CD4-positive, alpha-beta memory T cell (primary cell): Measurements from ENCODE around the gene ZNF688. TPM values are rescaled to one million over a fixed set of nuclear protein-coding genes. Genes with fewer than 3 reads are reported as not detected.

Experiments
- CTCF ChIA-PET: fragments of 350-600 bp; sonication (Branson Sonifier 250); formaldehyde crosslinking; loops from one replicate; lab custom pipeline; 2021; ENCODE audit warnings: inconsistent platforms; ENCODE audit not compliant: partially characterized antibody; lab: Charles Lee
- POLR2A ChIA-PET: fragments of 350-600 bp; sonication (Branson Sonifier 250); formaldehyde crosslinking; loops from one replicate; lab custom pipeline; 2021; ENCODE audit not compliant: partially characterized antibody; lab: Charles Lee
- DNase-seq, 5 donors: peaks; one replicate each; pipeline versions ENCODE4 v3.0.0 to v3.0.0-alpha.2; 2020 to 2022; ENCODE audit warnings: mixed read lengths in 1 of 5
- H3K27ac ChIP-seq: one replicate; pipeline ENCODE4 v1.7.0; 2013; ENCODE audit warnings: low read depth, low read length
- H3K27me3 ChIP-seq: 2 replicates; pipeline ENCODE4 v1.7.0; 2013; ENCODE audit warnings: mild to moderate bottlenecking, low read length, moderate library complexity; ENCODE audit not compliant: insufficient read depth
- H3K36me3 ChIP-seq: 2 replicates; pipeline ENCODE4 v1.7.0; 2013; ENCODE audit warnings: mild to moderate bottlenecking, low read length, moderate library complexity; ENCODE audit not compliant: insufficient read depth
- H3K4me1 ChIP-seq: 2 replicates; pipeline ENCODE4 v1.7.0; 2013; ENCODE audit warnings: mild to moderate bottlenecking, low read length, moderate library complexity; ENCODE audit not compliant: insufficient read depth
- H3K4me3 ChIP-seq, 2 donors: one replicate each; pipeline ENCODE4 v1.7.0; 2013; ENCODE audit warnings: low read length in 2 of 2, mild to moderate bottlenecking in 1 of 2
- H3K9me3 ChIP-seq, 2 donors: one replicate each; pipeline ENCODE4 v1.7.0; 2013; ENCODE audit warnings: low read length in 2 of 2, control low read depth in 1 of 2; ENCODE audit not compliant: control insufficient read depth in 1 of 2
- H3K27ac Mint-ChIP-seq, 7 donors: one replicate each; pipeline ENCODE4 v1.8.0; 2020 to 2021; ENCODE audit warnings: mixed read lengths in 7 of 7, mild to moderate bottlenecking in 6 of 7, inconsistent platforms in 3 of 7, moderate library complexity in 3 of 7
- H3K27me3 Mint-ChIP-seq, 2 donors: one replicate each; pipeline ENCODE4 v1.8.0; 2020 to 2021; ENCODE audit warnings: mixed read lengths in 2 of 2
- H3K36me3 Mint-ChIP-seq, 2 donors: one replicate each; pipeline ENCODE4 v1.8.0; 2020 to 2021; ENCODE audit warnings: mixed read lengths in 2 of 2, inconsistent platforms in 1 of 2, mild to moderate bottlenecking in 1 of 2
- H3K4me1 Mint-ChIP-seq, 4 donors: one replicate each; pipeline ENCODE4 v1.8.0; 2020 to 2021; ENCODE audit warnings: mixed read lengths in 4 of 4, mild to moderate bottlenecking in 1 of 4
- H3K4me3 Mint-ChIP-seq, 8 donors: one replicate each; pipeline ENCODE4 v1.8.0; 2020 to 2021; ENCODE audit warnings: mixed read lengths in 8 of 8, mild to moderate bottlenecking in 7 of 8, moderate library complexity in 6 of 8, inconsistent platforms in 3 of 8
- H3K9me3 Mint-ChIP-seq, 8 donors: one replicate each; pipeline ENCODE4 v1.8.0; 2020 to 2021; ENCODE audit warnings: mixed read lengths in 8 of 8, mild to moderate bottlenecking in 5 of 8, inconsistent platforms in 3 of 8, moderate library complexity in 1 of 8
- intact Hi-C: fragments of 100-400 bp; cut with micrococcal nuclease; formaldehyde crosslinking; loops from one replicate; pipeline ENCODE4 v1.15.1; 2023
- polyA plus RNA-seq, 2 donors: library from polyadenylated mRNA; unstranded; fragments of 300-500 nt; fragmentation: Illumina TruSeq; gene quantifications; one replicate each; pipeline ENCODE4 v1.2.3, GENCODE V29; 2021
- total RNA-seq, 2 experiments: library from RNA; stranded (reverse); gene quantifications; one replicate each; pipeline ENCODE4 v1.2.3, GENCODE V29; 2021

The ZNF688 gene
- total and polyA plus RNA-seq, 4 experiments from 2014 or later = 21.4 to 33.8 (median 27.2) TPM

DNA sequence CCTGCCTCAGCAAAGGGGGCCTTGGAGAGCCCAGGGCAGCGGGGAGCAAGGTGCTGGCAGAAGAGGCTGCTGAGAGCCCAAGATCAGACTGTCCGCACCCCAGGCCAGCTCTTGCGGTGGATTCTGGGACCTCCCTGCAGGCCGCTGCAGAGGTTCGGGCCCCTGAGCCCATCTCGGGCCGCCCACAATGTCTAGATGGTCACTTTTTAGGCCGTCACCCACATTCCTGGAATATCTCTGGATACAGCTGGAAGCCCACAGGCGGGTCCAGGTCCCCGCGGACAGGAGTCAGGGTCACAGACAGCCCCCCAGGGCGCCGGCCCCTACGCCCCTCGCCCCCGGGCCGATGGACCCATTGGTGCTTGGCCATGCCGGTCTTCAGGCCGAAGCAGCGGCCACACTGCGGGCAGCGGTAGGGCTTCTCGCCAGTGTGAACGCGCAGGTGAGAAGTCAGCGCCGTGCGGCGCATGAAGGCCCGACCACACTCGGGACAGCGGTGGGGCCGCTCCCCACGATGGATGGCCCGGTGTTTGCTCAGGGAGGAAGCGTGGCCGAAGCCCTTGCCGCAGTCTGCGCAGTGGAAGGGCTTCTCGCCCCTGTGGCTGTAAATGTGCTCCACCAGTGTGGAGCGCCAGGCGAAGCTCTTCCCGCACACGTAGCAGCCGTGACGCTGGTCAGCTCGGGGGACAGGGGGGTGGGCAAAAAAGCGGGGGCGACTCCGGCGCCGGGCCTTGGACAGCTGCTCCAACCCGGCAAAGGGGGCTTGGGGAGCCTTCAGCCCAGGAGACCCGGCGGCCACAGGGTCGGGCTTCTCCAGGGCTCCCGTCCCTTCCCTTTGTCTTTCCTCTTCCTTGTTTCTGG, 39.0 kb downstream of the ZNF688 start:
- H3K4me1 Mint-ChIP-seq = peaks cover 26 to 64% (median 47%) of the 10 kb centered on the region in 4 donors
- peaks cover 0 to 15% of the 10 kb centered on the region in 2 donors for H3K36me3 Mint-ChIP-seq
- Histone ChIP-seq H3K27ac (no peak overlapping the region), H3K4me3 (no peak overlapping the region), H3K36me3 (no peaks in the 10 kb centered on the region), H3K4me1 (peaks cover 59% of the 10 kb centered on the region), H3K9me3 (no peaks in the 10 kb centered on the region), H3K27me3 (no peaks in the 10 kb centered on the region)
- no peaks in the 10 kb centered on the region for H3K9me3 Mint-ChIP-seq
- CTCF ChIA-PET = interaction anchor here (0.8 kb wide), 1 partner anchor 83 kb away, joined by 3 read pairs; no protein-coding TSS in a partner anchor
- POLR2A ChIA-PET = interaction anchor here (3.3 to 11.1 kb wide), 4 partner anchors 23 to 118 kb away, joined by 16 to 457 read pairs (median 64); partner anchors contain the start of genes PRR14, ZNF688, ZNF764 and ZNF785
- intact Hi-C loops = no loop called here
- H3K27me3 Mint-ChIP-seq = no peaks in the 10 kb centered on the region
- H3K27ac Mint-ChIP-seq = peak overlapping the region in 2 of 7 donors; percentile 86 to 91
- DNase-seq = no peak
- H3K4me3 Mint-ChIP-seq = peak overlapping the region in 5 of 8 donors; percentile 55 to 99 (median 76)

DNA sequence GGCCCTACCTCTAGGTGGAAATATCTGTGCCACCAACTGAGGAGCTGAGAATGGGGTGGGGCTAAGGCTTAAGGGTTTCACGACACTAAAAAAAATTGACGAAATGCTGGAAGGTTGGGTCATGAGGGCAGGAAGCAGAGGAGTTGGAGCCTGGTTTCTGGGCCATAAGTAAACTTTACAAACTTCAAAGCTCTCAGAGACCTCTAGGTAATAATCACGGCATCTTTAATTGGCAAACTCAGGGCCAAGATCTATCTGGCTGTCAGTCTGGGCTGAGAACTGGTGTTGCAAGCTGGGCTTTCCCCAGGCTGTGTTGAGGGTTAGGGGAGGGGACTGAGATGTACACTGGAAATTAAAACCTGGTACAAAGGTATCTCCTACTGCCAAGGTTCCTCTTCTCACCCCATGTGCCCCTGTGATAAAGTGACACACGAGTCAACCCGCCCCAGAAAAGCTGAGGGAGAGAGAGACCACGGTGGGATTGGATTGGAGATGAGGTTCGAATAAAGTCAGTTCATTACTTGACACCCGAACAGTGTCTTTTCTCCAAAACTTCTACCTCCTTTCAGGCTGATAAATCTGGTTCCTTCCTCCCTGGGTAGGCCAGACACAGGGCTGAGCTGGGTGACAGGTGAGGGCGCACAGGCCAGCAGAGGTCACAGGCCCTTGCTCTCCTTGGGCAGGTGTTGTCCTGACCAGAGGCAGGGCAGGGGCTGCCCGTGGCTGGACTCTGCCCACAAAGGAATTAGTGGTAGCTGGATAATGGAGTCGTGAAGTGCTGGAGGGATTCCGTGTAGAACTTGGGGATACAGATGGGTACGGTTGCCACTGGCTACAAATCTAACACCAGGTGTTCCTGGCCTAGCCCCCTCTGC, 41.1 kb downstream of the ZNF688 start:
- H3K9me3 Mint-ChIP-seq = no peaks in the 10 kb centered on the region
- Histone ChIP-seq H3K27me3 (no peaks in the 10 kb centered on the region), H3K27ac (peak overlapping the region; percentile 36), H3K4me1 (peaks cover 59% of the 10 kb centered on the region), H3K36me3 (no peaks in the 10 kb centered on the region), H3K4me3 (no peak overlapping the region), H3K9me3 (no peaks in the 10 kb centered on the region)
- peak overlapping the region in 4 of 8 donors; percentile 12 to 41 (median 32) for H3K4me3 Mint-ChIP-seq
- intact Hi-C loops = no loop called here
- peaks cover 0 to 19% of the 10 kb centered on the region in 2 donors for H3K36me3 Mint-ChIP-seq
- ChIA-PET CTCF (interaction anchor here (1.4 to 3.2 kb wide), 3 partner anchors 27 to 101 kb away, joined by 5 to 16 read pairs (median 5); partner anchors contain the start of genes DCTPP1 and ZNF764), POLR2A (interaction anchor here (0.5 to 11.1 kb wide), 9 partner anchors 13 to 68 kb away, joined by 3 to 457 read pairs (median 3); partner anchors contain the start of genes ZNF688, ZNF764 and ZNF785)
- peaks cover 22 to 53% (median 40%) of the 10 kb centered on the region in 4 donors for H3K4me1 Mint-ChIP-seq
- peak in 4 of 5 donors; percentile 53 to 64 (median 56) for DNase-seq
- H3K27me3 Mint-ChIP-seq = no peaks in the 10 kb centered on the region
- H3K27ac Mint-ChIP-seq = peak overlapping the region; percentile 74 to 86 (median 81)

DNA sequence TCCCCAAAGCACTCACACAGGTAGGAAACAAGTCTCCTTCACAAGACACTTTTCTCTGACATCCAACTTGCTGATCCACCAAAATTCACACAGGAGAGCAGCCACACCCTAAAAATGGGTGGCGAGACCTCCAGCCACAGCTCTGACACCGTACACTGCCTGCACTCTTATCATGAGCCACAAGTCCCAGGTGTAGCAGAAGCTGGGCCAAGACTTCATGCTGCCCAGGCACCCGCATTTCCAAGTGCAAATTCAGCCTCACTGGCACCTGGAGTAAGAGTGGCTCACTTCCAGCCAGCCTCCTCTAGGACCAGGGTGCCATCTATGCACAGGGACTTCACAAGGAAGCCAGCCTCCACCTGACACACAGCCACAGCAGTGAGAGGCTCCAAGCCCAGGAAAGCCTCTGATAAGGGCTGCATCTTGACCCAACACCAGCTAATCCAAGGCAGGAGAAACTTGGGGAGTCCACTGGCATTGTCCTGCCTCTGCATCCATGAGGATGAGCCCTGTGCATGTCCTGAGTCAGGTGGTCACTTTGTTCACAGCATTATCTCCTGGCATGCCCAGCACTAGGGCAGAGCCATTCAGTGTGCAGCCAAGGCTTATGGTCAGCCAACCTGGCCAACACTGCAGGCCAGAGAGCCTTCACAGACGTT, 42.6 kb downstream of the ZNF688 start:
- Mint-ChIP-seq H3K4me3 (peak overlapping the region in 5 of 8 donors; percentile 25 to 84 (median 36)), H3K36me3 (peaks cover 0 to 12% of the 10 kb centered on the region in 2 donors), H3K4me1 (peaks cover 21 to 47% (median 35%) of the 10 kb centered on the region in 4 donors), H3K27me3 (no peaks in the 10 kb centered on the region), H3K27ac (peak overlapping the region in 6 of 7 donors; percentile 47 to 94 (median 80)), H3K9me3 (no peaks in the 10 kb centered on the region)
- Histone ChIP-seq H3K36me3 (no peaks in the 10 kb centered on the region), H3K4me1 (peaks cover 54% of the 10 kb centered on the region), H3K4me3 (no peak overlapping the region), H3K27ac (no peak overlapping the region), H3K9me3 (no peaks in the 10 kb centered on the region), H3K27me3 (no peaks in the 10 kb centered on the region)
- no peak for DNase-seq
- intact Hi-C loops = loop anchor here (5.0 to 10.0 kb wide), 2 partner anchors 54 to 163 kb away; partner anchors contain the start of gene ITGAL
- CTCF ChIA-PET = interaction anchor here (1.0 to 3.2 kb wide), 4 partner anchors 15 to 82 kb away, joined by 3 to 16 read pairs (median 4); partner anchors contain the start of gene ZNF764
- POLR2A ChIA-PET = interaction anchor here (0.8 to 11.1 kb wide), 8 partner anchors 9 to 99 kb away, joined by 3 to 457 read pairs (median 12); partner anchors contain the start of genes DCTPP1, ZNF688 and ZNF764

DNA sequence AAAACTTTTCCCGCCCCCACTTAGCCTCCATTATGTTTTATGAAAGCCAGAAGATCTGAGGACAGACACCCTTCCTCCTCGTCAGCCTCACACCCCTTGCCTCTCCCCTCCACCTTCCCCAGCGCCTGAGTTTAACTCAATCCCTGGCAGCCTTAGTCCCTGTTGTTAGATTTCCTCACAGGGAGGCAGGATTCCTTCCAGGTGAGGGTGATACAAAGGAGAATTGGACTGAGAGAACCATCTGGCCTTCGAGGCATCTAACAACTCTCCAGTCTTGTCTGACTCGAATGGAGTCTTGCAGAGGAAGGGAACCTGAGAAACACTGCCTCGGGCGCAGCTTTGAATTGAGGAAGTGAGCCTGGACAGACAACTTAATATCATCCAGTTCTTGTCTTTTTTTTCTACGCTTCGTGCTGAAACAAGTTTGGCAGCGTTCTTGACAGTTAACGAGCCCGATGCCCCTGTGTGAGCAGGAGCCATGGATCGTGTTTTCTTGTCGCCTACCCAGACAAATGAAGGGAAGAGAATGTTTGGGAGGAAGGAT, 43.8 kb downstream of the ZNF688 start:
- Mint-ChIP-seq H3K9me3 (no peaks in the 10 kb centered on the region), H3K4me1 (peaks cover 20 to 42% (median 32%) of the 10 kb centered on the region in 4 donors), H3K4me3 (peak overlapping the region; percentile 81 to 88 (median 85)), H3K27ac (peak overlapping the region; percentile 86 to 95 (median 89)), H3K36me3 (peaks cover 0 to 11% of the 10 kb centered on the region in 2 donors), H3K27me3 (no peaks in the 10 kb centered on the region)
- ChIA-PET CTCF (interaction anchor here (0.9 to 1.9 kb wide), 4 partner anchors 8 to 81 kb away, joined by 3 to 5 read pairs (median 4); no protein-coding TSS in a partner anchor), POLR2A (interaction anchor here (0.7 to 11.1 kb wide), 28 partner anchors 8 to 436 kb away, joined by 3 to 457 read pairs (median 4); partner anchors contain the start of genes DCTPP1, ITGAL, PRR14 and SEPHS2)
- Histone ChIP-seq H3K27ac (peak overlapping the region; percentile 72), H3K27me3 (no peaks in the 10 kb centered on the region), H3K4me1 (peaks cover 43% of the 10 kb centered on the region), H3K4me3 (peak overlapping the region in 1 of 2 donors; percentile 75), H3K36me3 (no peaks in the 10 kb centered on the region), H3K9me3 (no peaks in the 10 kb centered on the region)
- DNase-seq = no peak
- intact Hi-C loops = loop anchor here (1.0 to 10.0 kb wide), 6 partner anchors 8 to 165 kb away; partner anchors contain the start of genes DCTPP1, ITGAL, SEPHS2 and ZNF764

DNA sequence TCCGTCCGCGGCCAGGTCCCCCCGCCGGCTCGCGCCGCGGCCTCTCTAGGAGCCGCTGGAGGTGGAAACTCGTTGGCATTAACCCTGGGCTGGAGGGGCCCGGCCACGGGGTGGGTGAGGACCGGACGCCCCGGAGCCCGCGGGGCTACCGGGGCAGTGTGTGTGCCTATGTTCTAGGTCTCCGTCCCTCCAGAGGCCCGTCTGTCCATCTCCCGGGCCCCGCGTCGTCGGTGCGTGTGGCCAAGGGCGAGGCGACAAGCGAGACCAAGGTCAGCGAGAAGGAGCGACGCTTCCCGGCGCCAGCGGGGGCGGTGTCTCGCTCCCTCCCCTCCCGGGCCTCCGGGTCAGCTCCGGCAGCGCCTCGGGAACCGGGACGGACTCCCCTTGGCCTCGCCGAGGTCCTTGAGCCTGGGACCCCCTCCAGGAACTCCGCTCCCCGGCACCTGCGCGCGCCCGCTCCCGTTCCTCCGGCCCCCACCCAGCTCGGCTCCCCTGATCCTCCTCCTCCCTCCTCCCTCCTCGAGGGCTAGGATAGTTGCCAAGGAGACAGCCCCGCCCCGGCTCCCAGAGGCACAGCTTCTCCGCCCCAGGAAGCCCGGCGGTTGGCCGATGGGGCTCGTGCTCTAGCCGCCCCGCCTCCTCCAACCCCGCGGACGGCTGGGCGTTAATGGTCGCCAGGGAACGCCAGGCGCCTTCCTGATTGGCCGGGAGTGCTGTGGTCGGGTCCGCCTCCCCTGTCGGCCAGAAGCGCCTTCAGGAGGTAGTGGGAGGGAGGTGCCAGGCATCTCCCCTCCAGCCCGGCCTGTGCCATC, 44.5 kb downstream of the ZNF688 start:
- H3K36me3 ChIP-seq = no peaks in the 10 kb centered on the region
- Mint-ChIP-seq H3K36me3 (peaks cover 4 to 15% of the 10 kb centered on the region in 2 donors), H3K4me3 (peak overlapping the region; percentile 81 to 88 (median 85)), H3K27ac (peak overlapping the region; percentile 86 to 95 (median 89)), H3K27me3 (no peaks in the 10 kb centered on the region), H3K4me1 (peaks cover 24 to 46% (median 34%) of the 10 kb centered on the region in 4 donors), H3K9me3 (peaks cover 0 to 3% (median 0%) of the 10 kb centered on the region in 8 donors)
- peak overlapping the region; percentile 72 for H3K27ac ChIP-seq
- CTCF ChIA-PET = interaction anchor here (0.6 to 1.9 kb wide), 5 partner anchors 9 to 110 kb away, joined by 3 to 5 read pairs (median 3); no protein-coding TSS in a partner anchor
- POLR2A ChIA-PET = interaction anchor here (0.7 to 11.1 kb wide), 26 partner anchors 9 to 435 kb away, joined by 3 to 457 read pairs (median 4); partner anchors contain the start of genes DCTPP1, FBRS, ITGAL and PRR14
- peaks cover 43% of the 10 kb centered on the region for H3K4me1 ChIP-seq
- H3K4me3 ChIP-seq = peak overlapping the region in 1 of 2 donors; percentile 75
- H3K9me3 ChIP-seq = no peaks in the 10 kb centered on the region
- no peaks in the 10 kb centered on the region for H3K27me3 ChIP-seq
- peak; percentile 81 to 92 (median 82) for DNase-seq
- intact Hi-C loops = loop anchor here (1.0 to 10.0 kb wide), 6 partner anchors 8 to 165 kb away; partner anchors contain the start of genes DCTPP1, ITGAL, SEPHS2 and ZNF764
